Motor neuron (in vitro differentiated cells): ENCODE results near the gene PLEKHH1. TPM values are rescaled to one million over a fixed set of nuclear protein-coding genes. Genes with fewer than 3 reads are reported as not detected.

ENCODE experiments used
- ATAC-seq, 8 experiments: fragments of 200-7000 bp; cut with Tn5 transposase; replicated peaks in 6 of 8; 2 replicates each; pipeline ENCODE4 v1.8.0; 2021; ENCODE audit warnings: mild to moderate bottlenecking in 8 of 8, moderate library complexity in 8 of 8
- H3K27ac ChIP-seq, 2 donors: fragments of 250-450 bp; sonication (Bioruptor Pico); 2 replicates each; pipeline ENCODE4 v1.9.0; 2021; ENCODE audit warnings: antibody characterized with exemption in 2 of 2, mild to moderate bottlenecking in 2 of 2, moderate library complexity in 1 of 2
- H3K4me1 ChIP-seq, 2 donors: fragments of 250-450 bp; sonication (Bioruptor Pico); replicated peaks in 1 of 2; 2 replicates each; pipeline ENCODE4 v1.6.1; 2021; ENCODE audit warnings: antibody characterized with exemption in 2 of 2, mild to moderate bottlenecking in 2 of 2, moderate library complexity in 1 of 2
- H3K4me3 ChIP-seq, 5 donors: fragments of 250-450 bp; sonication (Bioruptor Pico); 2 replicates each; pipeline ENCODE4 v1.9.0; 2021; ENCODE audit warnings: antibody characterized with exemption in 5 of 5, mild to moderate bottlenecking in 5 of 5, moderate library complexity in 4 of 5
- WGBS, 10 experiments: fragments of 450-650 bp; shearing (Covaris generic); methylation state at CpG; one replicate each; pipeline ENCODE4 v1.0.0; 2022; 5-methylcytosine and 5-hydroxymethylcytosine counted together
- in situ Hi-C, 9 experiments: fragments of 400-800 bp; cut with MboI; loops; one replicate each; pipeline ENCODE4 v1.15.0; 2021; ENCODE audit warnings: low sequenced_read_pairs in 9 of 9, low pct_unique_long_range_greater_than_20kb in 2 of 9; ENCODE audit not compliant: unreplicated experiment in 9 of 9
- total RNA-seq, 8 experiments: library from RNA; unstranded; fragments of 300-600 nt; gene quantifications; 2 replicates each; pipeline versions ENCODE4 v1.2.3 to v1.2.4, GENCODE V29; 2022

PLEKHH1 gene
- total RNA-seq, 8 experiments from 2014 or later: 1.2 to 11.2 (median 6.0) TPM

GRCh38 chr14:67575684-67576083, 42.6 kb downstream of the PLEKHH1 start:
- 44 to 100% (median 60%) methylated on average over 1 to 3 of the region's 9 CpGs; no CpG with 5 or more reads in 5 of the 10 experiments for WGBS, 10 experiments
- in situ Hi-C loops: loop anchor here in 1 of 9 experiments (25.0 kb wide), 1 partner anchor 137 kb away; the partner anchor contains the start of gene RDH12
- Histone ChIP-seq H3K27ac (no peak overlapping the region), H3K4me3 (no peak overlapping the region), H3K4me1 (no peaks in the 10 kb centered on the region)
- ATAC-seq: peak in 1 of 8 experiments; percentile 11

- H3K4me1 ChIP-seq: no peaks in the 10 kb centered on the region
- no peak overlapping the region for H3K4me3 ChIP-seq
- in situ Hi-C loops: loop anchor here in 1 of 9 experiments (25.0 kb wide), 1 partner anchor 136 kb away; the partner anchor contains the start of gene RDH12
- WGBS, 10 experiments: 40 to 100% (median 89%) methylated on average over 1 to 6 of the region's 7 CpGs; no CpG with 5 or more reads in 2 of the 10 experiments
- no peak for ATAC-seq
- H3K27ac ChIP-seq: no peak overlapping the region
These were observed 43.3 kb downstream of the PLEKHH1 start for GRCh38 chr14:67576216-67576955.

GRCh38 chr14:67577181-67577808, 44.2 kb downstream of the PLEKHH1 start:
- no peaks in the 10 kb centered on the region for H3K4me1 ChIP-seq
- no peak overlapping the region for H3K4me3 ChIP-seq
- no peak overlapping the region for H3K27ac ChIP-seq
- ATAC-seq: peak in 2 of 8 experiments; percentile 53 to 62
- in situ Hi-C loops: loop anchor here in 1 of 9 experiments (25.0 kb wide), 1 partner anchor 135 kb away; the partner anchor contains the start of gene RDH12
- WGBS, 10 experiments: 0 to 100% (median 90%) methylated on average over 1 to 6 of the region's 13 CpGs

GRCh38 chr14:67577909-67578749, 45.0 kb downstream of the PLEKHH1 start:
- WGBS, 10 experiments: 60 to 92% (median 81%) methylated on average over 1 to 7 of the region's 16 CpGs; no CpG with 5 or more reads in 3 of the 10 experiments
- in situ Hi-C loops: loop anchor here in 1 of 9 experiments (25.0 kb wide), 1 partner anchor 134 kb away; the partner anchor contains the start of gene RDH12
- Histone ChIP-seq H3K27ac (no peak overlapping the region), H3K4me3 (no peak overlapping the region), H3K4me1 (no peaks in the 10 kb centered on the region)
- no peak for ATAC-seq

- in situ Hi-C loops: loop anchor here in 1 of 9 experiments (25.0 kb wide), 1 partner anchor 133 kb away; the partner anchor contains the start of gene RDH12
These were observed 46.0 kb downstream of the PLEKHH1 start for GRCh38 chr14:67579040-67579439.

GRCh38 chr14:67579636-67580035, 46.5 kb downstream of the PLEKHH1 start:
- H3K4me1 ChIP-seq: no peaks in the 10 kb centered on the region
- H3K27ac ChIP-seq: no peak overlapping the region
- ATAC-seq: no peak
- WGBS, 10 experiments: 47 to 100% (median 100%) methylated on average over 2 to 4 of the region's 7 CpGs; no CpG with 5 or more reads in 7 of the 10 experiments
- in situ Hi-C loops: loop anchor here in 1 of 9 experiments (25.0 kb wide), 1 partner anchor 133 kb away; the partner anchor contains the start of gene RDH12
- H3K4me3 ChIP-seq: no peak overlapping the region

More at GRCh38 chr14:67579040-67579439, 46.0 kb downstream of the PLEKHH1 start:
- Histone ChIP-seq H3K4me1 (no peaks in the 10 kb centered on the region), H3K27ac (no peak overlapping the region), H3K4me3 (no peak overlapping the region)
- ATAC-seq: no peak
- WGBS, 10 experiments: 60 to 97% (median 80%) methylated on average over 1 to 12 of the region's 15 CpGs; no CpG with 5 or more reads in 2 of the 10 experiments

- H3K4me1 ChIP-seq: no peaks in the 10 kb centered on the region
- 20 to 100% (median 69%) methylated on average over 1 to 5 of the region's 11 CpGs; no CpG with 5 or more reads in 5 of the 10 experiments for WGBS, 10 experiments
- ATAC-seq: peak in 2 of 8 experiments; percentile 11 to 43
- H3K27ac ChIP-seq: no peak overlapping the region
- H3K4me3 ChIP-seq: no peak overlapping the region
- in situ Hi-C loops: loop anchor here in 1 of 9 experiments (25.0 kb wide), 1 partner anchor 132 kb away; the partner anchor contains the start of gene RDH12
These were observed 47.5 kb downstream of the PLEKHH1 start for GRCh38 chr14:67580336-67581171.

- no peak for ATAC-seq
- in situ Hi-C loops: loop anchor here in 1 of 9 experiments (25.0 kb wide), 1 partner anchor 131 kb away; the partner anchor contains the start of gene RDH12
- no peak overlapping the region for H3K27ac ChIP-seq
- H3K4me3 ChIP-seq: no peak overlapping the region
- 100% methylated on average over 1 of the region's 1 CpG; no CpG with 5 or more reads in 5 of the 10 experiments for WGBS, 10 experiments
- H3K4me1 ChIP-seq: no peaks in the 10 kb centered on the region
These were observed 48.6 kb downstream of the PLEKHH1 start for GRCh38 chr14:67581643-67582042.

GRCh38 chr14:67582061-67582460, 49.0 kb downstream of the PLEKHH1 start:
- Histone ChIP-seq H3K4me3 (no peak overlapping the region), H3K4me1 (no peaks in the 10 kb centered on the region), H3K27ac (no peak overlapping the region)
- in situ Hi-C loops: loop anchor here in 1 of 9 experiments (25.0 kb wide), 1 partner anchor 130 kb away; the partner anchor contains the start of gene RDH12
- ATAC-seq: no peak
- WGBS, 10 experiments: 20 to 100% (median 81%) methylated on average over 1 to 6 of the region's 7 CpGs; no CpG with 5 or more reads in 4 of the 10 experiments

- Histone ChIP-seq H3K4me3 (no peak overlapping the region), H3K4me1 (no peaks in the 10 kb centered on the region), H3K27ac (no peak overlapping the region)
- ATAC-seq: peak; percentile 45 to 94 (median 83)
- 40 to 91% (median 73%) methylated on average over 1 to 4 of the region's 6 CpGs; no CpG with 5 or more reads in 6 of the 10 experiments for WGBS, 10 experiments
- in situ Hi-C loops: loop anchor here in 1 of 9 experiments (25.0 kb wide), 1 partner anchor 128 kb away; the partner anchor contains the start of gene RDH12
These were observed 50.9 kb downstream of the PLEKHH1 start for GRCh38 chr14:67583711-67584644.
